Activated CD4-positive, alpha-beta T cell treated with anti-CD3 and anti-CD28 coated beads for 48 hours (primary cell): ENCODE data around the gene TECPR1.

ENCODE experiments used
- DNase-seq: peaks from one replicate; pipeline ENCODE4 v3.0.0-alpha.2; 2020

TECPR1 gene

DNA sequence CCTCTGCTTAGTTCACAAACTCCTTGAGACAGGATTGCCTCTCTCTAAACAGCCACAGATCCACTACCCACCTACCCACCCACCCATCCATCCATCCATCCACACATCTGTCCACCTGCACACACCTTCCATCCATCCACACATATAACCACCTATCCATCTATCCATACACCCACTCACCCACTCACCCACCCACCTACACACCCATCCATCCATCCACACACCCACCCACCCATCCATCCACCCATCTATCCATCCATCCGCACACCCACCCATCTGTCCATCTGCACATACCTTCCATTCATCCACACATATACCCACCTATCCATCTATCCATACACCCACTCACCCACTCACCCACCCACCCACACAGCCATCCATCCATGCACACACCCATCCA, 9.7 kb downstream of the TECPR1 start:
- DNase-seq: no peak

DNA sequence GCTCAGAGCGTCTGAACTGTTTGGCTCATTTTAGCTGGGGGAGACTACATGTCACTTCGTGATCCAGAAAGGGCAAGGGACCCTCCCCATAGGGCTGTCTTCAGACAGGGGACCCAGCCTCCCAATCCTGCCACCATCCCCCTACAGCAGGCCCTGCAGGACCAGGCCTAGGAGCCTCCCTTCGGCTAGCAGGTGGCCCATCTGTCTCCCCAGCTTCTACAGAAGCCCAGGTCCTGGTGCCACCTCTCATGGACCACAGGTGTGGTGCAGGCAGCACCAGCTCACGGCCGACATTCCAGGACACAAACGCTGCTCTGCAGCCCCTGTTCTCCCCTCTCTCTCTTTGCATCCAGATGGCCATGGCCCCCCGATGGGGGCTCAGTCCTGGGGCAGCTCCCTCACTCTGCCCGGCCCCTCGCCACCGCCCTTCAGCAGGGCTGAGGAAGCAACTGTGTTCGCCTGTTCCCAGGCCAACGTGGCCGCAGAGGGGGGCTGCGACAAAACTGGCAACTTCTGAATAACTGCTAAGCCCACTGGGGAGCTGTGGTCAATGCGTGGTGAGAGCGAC, 10.3 kb downstream of the TECPR1 start:
- DNase-seq: no peak

DNA sequence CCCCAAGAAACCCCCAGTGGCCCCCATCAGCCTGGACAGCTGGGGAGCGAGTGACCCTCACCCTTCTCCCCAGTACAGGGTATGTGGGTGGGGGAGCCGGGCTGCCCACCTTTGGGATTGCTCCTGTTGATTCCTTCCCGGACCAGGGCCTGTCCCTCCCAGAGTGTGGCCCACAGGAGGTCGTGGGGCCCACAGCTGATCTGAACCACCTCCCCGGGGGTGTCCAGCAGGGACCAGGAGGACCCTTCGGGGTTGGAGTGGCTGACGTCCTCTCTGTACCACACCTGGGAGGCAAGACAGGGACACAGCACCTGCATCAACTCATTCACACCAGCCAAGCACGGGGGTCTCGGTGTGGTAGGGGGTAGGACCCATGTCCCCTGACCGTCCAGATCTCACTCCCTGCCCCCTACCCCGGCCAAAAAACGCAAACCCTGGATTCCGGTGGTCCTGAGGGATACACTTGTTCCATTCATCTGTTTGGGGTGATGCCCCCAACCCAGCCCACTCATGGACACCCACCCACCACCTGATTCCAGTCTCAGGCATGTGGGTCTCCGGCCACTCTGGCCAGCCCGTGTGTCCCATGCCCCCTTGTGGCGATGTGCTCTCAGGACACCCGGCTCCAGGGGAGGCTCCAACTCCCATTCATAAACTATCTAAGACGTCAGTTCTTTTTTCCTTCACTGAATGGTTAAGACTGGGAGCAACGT, 10.9 kb downstream of the TECPR1 start:
- peak; percentile 52 for DNase-seq

DNA sequence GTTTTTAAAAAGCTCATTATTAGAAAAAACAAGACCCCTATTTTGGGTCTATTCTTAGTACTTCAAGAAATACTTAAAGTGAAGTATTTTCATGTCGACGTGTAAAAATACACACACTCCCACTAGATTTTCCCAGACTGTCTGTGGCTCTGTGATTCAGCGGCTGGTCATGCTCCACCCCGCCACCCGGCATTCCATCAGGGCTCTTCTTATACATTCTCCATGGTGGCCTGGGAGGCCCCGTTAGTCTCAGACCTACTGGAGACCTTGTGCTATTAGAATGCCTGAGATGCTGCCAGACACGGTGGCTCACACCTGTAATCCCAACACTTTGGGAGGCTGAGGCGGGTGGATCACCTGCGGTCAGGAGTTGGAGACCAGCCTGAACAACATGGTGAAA, 13.1 kb downstream of the TECPR1 start:
- DNase-seq: no peak

DNA sequence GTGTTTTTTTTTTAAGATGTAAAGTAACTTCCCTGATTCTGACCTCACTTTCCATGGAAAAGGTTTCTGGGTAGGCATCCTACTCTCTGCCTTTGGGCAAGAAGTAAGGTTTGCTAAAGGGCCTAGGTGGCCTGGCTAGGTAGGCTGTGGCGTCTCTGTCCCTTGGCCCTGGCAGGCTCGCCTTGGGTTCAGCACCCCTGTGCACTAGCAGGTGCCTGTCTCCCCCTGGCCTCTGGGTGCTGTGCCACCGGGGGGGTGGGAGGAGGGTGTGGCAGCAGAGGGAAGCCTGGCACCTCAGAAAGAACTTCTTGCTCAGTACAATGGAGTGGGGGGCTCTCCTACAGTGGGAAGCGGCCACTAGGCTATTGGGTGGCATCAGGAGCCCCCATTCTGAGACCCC, 14.0 kb downstream of the TECPR1 start:
- no peak for DNase-seq

DNA sequence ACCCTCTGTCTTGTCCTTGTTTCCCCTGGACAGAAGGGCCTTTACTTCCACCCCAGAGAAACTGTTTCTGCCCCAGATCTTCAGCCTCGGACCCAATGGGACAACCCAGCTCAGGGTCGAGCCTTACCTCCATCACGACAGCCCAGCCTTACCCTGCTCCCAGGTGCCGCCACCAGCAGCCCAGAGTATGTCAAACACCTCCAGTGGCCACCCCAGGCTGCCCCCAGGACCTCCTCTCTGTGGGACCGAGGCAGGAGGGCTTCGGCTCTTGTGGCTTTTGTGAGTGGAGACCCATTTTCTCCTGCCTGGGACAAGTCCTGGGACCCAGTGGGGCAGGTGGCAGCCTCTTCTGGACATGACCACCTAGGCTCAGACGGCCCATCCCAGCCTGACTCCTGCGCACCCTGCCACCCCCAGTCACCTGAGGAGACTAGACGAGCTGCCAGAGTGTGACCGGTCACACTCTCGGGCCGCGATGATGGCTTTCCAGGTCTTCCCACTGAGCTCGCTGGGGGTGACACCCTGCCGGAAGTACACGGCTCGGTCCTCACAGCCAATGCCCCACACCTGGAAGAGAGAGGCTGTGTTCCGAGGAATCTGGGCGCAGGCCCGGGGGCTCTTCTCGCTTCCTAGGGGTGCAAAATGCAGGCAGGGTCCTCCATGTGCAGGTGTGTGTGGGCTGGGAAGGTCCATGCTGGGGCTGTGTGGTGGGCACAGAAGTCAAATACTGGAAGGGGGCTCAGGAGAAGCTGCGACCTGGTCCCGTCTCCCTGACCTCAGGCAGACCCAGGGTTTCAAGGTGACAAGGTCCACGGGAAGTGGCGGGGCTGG, 15.5 kb downstream of the TECPR1 start:
- no peak for DNase-seq

DNA sequence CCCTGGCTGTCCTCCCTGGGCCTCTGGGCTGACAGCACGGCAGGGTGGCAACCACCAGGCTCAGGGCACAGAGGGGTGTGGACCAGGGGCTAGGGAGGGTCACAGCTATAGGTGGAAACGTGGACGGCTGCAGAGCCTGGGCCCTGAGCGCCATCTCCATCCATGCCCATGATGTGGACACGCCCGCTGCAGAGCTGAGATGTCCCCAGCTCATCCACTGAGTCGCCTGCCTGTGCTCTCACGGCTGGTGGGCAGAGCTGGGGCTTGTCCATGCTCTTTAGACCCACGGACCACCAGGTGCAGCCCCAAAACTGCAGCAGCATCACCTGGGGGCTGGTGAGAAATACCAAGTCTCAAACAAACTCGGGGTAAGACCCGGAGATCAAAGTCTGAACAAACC, 16.1 kb downstream of the TECPR1 start:
- DNase-seq: no peak

DNA sequence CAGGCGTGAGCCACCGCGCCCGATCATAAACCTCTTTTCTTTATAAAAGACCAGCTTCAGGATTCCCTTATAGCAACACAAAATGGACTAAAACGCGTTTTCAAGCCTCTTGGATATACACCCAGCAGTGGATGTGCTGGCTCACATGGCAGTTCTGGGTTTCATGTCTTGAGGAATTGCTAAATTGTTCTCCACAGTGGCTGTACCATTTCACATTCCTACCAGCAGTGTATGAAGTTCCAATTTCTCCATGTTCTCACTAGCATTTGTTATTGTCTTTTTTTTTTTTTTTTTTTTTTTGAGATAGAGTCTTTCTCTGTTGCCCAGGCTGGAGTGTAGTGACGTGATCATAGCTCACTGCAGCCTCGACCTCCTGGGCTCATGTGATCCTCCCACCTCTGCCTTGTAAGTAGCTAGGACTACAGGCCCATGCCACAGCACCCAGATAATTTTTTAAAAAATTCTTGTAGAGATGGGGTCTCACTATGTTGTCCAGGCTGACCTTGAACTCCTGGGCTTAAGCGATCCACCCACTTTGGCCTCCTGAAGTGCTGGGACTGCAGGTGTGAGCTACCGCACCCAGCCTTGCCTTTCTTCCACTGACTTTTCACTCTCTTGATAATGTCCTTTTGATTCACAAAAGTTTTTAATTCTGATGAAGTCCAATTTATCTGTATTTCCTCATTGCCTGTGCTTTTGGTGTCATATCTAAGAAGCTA, 17.4 kb downstream of the TECPR1 start:
- no peak for DNase-seq

DNA sequence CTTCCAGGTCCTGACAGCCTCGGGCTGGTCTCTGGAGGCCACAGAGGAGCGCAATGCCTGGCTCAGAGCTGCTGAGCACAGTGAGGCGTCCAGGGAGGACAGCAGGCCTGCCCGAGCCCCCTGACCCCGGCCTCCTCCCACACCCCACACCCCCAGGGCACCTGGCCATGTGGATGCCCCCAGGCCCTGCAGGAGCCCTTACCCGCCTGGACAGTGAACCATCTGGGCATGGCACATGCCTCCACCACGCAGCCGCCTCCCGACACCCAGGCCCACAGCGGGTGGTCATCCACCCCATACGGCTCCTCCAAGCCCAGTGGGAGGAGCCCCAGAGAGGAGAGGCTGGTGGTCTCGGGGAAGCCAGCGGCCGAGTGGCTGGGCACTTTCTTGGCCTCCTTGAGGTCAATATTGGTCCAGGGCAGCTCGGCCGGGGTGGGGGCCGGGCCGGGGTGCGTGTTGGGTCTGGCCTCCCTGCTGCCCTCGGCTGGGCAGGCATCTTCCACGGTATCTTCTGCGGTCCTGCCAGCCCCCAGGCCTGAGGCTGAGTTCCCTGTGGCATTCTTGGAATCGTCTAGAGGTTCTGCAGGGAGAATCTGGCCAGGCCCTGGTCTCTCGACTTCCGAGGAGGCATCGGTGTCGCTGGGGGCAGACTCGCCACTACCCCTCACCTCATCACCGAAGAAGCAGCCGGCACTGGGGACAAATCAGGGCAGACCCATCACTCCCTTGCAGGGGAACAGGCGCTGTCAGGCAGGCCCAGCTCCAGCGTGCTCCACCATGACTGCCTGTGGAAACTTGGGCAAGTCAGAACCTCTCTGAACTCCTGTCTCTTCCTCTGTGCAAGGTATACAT, 18.6 kb downstream of the TECPR1 start:
- DNase-seq: no peak

DNA sequence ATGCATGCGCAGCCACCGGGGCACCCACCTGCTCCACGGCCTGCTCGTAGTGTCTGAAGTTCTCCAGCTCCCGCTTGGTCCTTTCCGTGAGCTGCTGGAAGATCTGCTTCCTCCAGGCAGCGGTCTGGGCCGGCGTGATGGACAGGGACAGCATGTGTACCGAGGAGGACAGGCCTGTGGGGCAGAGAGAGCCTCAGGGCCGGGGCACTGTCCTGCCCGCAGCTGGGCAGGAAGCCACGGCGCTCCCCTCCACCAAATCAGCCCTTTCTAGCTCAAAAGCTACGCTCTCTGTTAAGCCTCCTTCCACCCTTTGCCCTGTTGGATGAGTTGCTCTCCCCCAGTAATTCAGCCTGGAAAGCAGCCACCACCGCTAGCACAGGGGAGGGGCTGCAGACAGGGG, 19.2 kb downstream of the TECPR1 start:
- DNase-seq: no peak

DNA sequence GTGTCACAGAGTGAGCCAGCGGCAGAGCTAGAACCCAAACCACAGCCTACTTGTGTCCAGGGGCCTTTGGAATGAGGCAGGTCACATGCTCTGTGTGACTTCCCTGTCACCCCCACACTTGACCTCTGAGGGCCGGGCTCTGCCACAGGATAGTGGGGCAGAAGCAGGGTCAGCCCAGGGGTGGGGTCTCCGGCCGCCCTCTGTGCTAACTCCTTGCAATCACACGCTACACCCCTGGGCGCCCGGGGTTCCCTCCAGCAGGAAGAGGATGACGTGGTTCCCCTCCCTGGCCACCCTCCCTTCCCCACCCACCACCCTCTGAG, 19.8 kb downstream of the TECPR1 start:
- DNase-seq: no peak

DNA sequence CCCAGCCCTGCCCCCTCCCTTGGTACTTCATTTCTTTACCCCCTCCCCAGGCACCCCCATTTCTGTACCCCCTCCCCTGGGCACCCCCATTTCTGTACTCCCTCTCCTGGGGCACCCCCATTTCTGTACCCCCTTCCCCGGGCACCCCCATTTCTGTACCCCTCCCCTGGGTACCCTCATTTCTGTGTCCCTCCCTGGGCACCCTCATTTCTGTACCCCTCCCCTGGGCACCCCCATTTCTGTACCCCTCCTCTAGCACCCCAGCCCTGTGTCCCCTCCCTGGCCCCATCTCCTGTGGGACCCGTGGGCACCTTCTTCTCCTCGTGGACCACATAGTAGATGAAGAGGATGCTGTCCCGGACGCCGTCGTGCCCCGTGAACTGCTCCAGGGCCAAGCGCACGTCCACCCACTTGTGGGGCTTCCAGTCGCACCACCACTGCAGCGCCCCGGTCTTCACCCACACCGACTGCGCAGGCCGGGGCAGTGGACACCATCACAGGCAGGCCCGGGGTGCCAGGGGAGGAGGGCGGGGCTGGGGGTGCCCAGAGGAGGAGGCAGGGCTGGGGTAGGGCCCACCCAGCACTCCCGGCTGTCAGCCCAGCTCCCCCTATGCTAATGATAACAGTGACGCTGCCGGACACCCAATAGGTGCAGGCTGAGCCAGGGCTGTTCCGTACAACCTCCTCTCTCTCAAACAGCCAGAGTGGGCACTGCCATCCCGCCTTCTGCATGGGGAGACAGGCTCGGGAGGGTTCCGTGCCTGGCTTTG, 20.4 kb downstream of the TECPR1 start:
- no peak for DNase-seq

DNA sequence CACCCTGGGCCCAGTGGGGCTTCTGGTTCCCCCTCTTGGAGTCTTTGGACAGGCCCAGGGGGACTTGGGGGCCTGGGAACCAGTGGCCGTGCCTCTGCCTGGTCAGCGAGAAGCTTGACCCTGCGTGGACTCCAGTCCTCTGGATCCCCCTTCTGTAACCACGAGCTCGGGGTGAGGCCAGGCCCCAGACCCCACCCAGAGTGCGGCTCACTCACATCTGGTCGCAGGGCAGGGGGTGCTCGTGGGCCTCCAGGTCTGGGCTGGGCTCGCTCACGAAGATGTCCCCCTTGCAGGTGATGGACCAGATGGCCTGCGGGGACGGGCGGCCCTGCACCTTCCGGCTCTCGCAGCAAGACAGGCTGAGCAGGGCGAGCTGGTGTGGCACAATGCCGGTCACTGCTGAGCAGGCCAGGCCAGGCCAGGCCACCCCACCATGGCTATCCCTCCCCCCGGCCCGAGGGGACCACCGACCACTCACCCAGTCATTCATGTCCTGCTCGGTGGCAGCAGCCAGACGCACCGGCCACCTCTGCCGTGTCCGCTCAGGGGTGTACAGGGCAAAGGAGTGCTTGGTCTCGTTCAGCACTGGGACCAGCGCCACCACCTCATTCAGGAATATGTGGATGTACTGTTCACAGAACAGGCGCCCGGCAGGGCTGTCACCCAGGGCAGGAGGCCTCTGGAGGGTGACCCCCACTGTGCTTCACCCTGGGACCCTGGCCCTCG, 21.1 kb downstream of the TECPR1 start:
- DNase-seq: no peak

DNA sequence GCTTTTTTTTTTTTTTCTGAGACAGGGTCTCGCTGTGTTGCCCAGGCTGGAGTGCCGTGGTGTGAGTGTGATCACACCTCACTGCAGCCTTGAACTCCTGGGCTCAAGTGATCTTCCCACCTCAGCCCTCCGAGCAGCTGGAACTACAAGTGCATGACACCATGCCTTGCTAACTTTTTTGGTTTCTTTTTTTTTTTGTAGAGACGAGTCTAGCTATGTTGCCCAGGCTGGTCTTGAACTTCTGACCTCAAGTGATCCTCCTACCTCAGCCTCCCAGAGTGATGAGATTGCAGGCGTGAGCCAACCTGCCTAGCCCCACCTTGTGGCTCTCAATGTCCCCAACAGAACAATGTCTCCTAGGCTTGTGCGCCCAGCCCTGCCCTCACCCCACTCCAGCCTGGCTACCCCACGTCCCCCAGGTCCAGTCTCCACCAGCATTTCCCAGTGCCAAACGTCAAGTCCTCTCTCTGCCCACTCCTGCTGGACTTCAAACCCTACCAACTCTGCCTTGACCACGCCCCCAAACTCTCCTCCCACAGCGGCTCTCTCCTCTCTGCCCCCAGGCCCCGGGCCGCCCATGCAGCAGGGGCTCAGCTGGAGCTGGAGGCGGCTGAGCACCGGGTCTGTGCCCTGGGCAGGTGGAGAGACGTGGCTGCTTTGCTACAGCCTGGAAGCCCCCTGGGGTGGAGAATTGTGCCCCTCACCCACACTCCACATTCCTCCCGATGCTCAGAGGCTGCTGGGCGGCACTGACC, 21.9 kb downstream of the TECPR1 start:
- no peak for DNase-seq

DNA sequence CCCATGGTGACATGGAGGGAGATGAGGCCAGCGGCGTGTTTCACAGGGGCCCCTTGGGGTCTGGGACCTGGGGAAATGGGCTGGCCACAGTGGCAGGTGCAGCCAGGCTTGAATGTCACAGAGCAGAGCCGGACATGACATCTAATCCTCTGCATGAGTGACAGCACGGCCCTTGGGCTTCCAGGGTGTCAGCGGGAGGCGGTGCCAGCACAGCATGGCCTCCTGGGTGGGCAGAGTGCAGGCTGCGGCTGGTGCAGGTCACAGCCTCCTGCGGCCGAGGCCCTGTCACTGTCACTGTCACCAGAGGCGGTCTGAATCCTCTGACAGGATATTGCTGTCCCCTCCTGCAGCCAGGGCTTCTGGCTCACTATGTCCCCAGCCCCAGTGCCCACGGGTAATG, 22.6 kb downstream of the TECPR1 start:
- DNase-seq: no peak

DNA sequence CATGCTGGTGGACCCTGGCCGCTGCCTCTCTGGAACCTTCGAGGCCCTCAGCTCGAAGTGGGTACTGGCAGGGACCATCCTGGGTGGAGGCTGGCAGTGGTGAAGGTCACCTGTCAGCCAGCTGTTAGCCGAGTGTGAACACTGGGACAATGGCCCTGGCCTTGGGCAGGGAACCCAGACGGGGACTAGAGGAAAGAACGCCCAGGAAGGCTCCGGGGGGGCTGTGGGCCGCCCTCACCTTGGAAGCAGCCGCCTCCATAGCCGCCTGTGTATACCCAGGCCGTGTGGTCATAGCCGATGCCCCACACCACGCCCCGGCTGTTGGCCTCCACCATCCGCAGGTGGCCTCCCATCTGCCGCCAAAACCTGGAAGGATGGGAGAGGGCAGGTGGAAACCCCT, 23.2 kb downstream of the TECPR1 start:
- no peak for DNase-seq

DNA sequence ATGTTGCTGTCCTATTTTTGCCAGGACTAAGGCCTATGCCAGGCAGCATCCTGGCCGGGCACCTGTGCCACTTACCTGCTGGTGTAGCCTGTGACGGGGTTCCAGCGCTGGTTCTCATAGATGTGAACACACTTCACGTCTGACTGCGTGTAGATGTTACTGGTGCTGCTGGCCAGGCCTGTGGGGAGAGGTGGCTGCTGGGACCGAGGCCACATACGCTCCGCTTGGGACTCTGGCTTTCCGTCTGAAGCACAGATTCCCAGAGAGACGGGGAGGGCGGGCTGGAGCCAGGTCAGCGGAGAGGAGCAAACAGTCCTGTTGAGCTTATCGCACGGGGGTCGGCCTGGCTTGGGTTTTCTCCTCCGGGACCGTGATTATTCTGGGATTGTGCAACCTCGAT, 24.1 kb downstream of the TECPR1 start:
- no peak for DNase-seq

DNA sequence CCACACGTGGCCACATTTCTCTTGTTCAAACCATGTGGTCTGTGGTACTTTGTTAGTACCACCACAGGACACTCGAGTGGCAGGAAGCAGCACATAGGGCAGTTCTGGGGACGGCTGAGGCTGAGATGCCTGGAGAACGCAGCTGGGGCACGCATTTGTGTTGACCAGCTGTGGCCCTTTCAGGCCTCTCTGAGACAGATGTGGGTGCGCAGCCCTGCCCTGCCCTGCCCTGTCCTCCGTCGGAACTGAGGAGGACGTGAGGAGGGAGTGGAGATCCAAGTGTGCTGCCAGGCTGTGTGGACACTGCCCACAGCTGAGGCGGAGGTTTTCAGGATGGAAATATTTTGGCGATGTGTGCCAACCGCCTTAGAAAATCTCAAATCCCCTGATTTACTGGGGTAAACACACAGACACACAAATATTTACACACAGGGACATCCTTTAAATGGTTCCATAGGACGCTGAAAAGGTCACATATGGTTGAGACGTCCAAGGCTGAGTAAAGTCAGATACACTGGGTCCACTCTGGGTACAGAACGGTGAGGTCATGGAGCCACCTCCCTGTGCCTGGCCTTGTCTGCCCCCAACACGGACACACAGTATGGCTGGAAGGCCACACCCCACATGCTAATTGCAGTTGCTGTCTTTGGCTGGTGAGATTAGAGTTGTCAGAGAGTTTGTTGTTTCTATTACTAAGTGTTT, 26.0 kb downstream of the TECPR1 start:
- no peak for DNase-seq

DNA sequence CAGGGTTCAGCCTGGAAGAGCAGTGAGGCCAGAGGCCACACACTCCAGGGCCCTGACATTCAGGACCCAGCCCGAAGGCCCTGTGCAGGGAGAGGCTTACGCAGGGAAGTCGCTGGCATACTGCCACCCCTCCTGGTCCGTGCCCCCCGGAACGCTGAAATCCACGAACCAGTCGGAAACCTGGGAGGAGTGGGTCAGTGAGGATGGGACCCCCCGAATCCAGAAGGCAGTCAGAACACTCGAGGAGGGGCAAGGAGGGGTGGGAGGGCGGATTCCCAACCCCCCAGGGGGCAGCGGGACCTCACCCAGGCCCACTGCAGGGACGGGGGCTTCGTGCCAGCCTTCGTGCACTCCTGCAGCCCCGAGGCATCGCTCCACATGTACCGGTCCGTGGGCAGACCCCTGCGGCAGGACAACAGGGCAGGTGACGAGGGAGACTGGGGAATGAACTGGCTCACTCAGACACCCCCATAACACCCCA, 27.3 kb downstream of the TECPR1 start:
- DNase-seq: no peak
